Natural killer cell (primary cell): ENCODE data around the gene ISCU. TPM values are rescaled to one million over a fixed set of nuclear protein-coding genes. Genes with fewer than 3 reads are reported as not detected.
A peak's percentile ranks its signal among the peaks of the same experiment; 100 is the strongest.

ENCODE experiments used
- ATAC-seq, 3 donors: fragments of 150-1000 bp in 2 of 3; fragments of 200-7000 bp in 1 of 3; cut with Tn5 transposase; 1 replicate in 1 of 3; 2 replicates in 2 of 3; pipeline ENCODE4 v1.10.0; 2021; ENCODE audit warnings: mild to moderate bottlenecking in 2 of 3, moderate library complexity in 2 of 3
- DNase-seq, 2 donors: peaks; one replicate each; pipeline versions ENCODE4 v3.0.0 to v3.0.0-alpha.2; 2013 to 2021; ENCODE audit warnings: mixed read lengths in 1 of 2
- H3K27ac ChIP-seq: one replicate; pipeline ENCODE4 v1.5.1; 2013; ENCODE audit warnings: mild to moderate bottlenecking, low read length
- H3K27me3 ChIP-seq: one replicate; pipeline ENCODE4 v1.6.1; 2013; ENCODE audit warnings: low read length; ENCODE audit not compliant: control insufficient read depth, insufficient read depth
- H3K36me3 ChIP-seq: one replicate; pipeline ENCODE4 v1.6.1; 2013; ENCODE audit warnings: low read length; ENCODE audit not compliant: control insufficient read depth, insufficient read depth
- H3K4me1 ChIP-seq: one replicate; pipeline ENCODE4 v1.6.1; 2013; ENCODE audit warnings: low read length; ENCODE audit not compliant: control insufficient read depth, insufficient read depth
- H3K4me3 ChIP-seq: one replicate; pipeline ENCODE4 v1.5.1; 2013; ENCODE audit warnings: low read length
- H3K9me3 ChIP-seq: one replicate; pipeline ENCODE4 v1.6.1; 2013; ENCODE audit warnings: low read length; ENCODE audit not compliant: control insufficient read depth, insufficient read depth
- H3K27ac Mint-ChIP-seq, 2 donors: one replicate each; pipeline ENCODE4 v1.8.0; 2022; ENCODE audit warnings: mild to moderate bottlenecking in 2 of 2, mixed read lengths in 2 of 2, moderate library complexity in 1 of 2
- H3K27me3 Mint-ChIP-seq, 2 donors: one replicate each; pipeline ENCODE4 v1.8.0; 2022; ENCODE audit warnings: low read depth in 2 of 2, mixed read lengths in 2 of 2
- H3K36me3 Mint-ChIP-seq: one replicate; pipeline ENCODE4 v1.8.0; 2022; ENCODE audit warnings: mixed read lengths
- H3K4me1 Mint-ChIP-seq, 2 donors: one replicate each; pipeline ENCODE4 v1.8.0; 2022; ENCODE audit warnings: mixed read lengths in 2 of 2
- H3K4me3 Mint-ChIP-seq: one replicate; pipeline ENCODE4 v1.8.0; 2022; ENCODE audit warnings: mild to moderate bottlenecking, moderate library complexity, mixed read lengths
- H3K9me3 Mint-ChIP-seq, 2 donors: one replicate each; pipeline ENCODE4 v1.8.0; 2022; ENCODE audit warnings: mixed read lengths in 2 of 2
- WGBS: methylation state at CpG from one replicate; pipeline ENCODE4 v1.1.7; 2013; ENCODE audit warnings: missing lambda C conversion rate; ENCODE audit not compliant: insufficient coverage; 5-methylcytosine and 5-hydroxymethylcytosine counted together
- intact Hi-C: fragments of 100-400 bp; cut with micrococcal nuclease; formaldehyde crosslinking; loops from one replicate; pipeline ENCODE4 v1.14.2; 2022
- total RNA-seq, 4 donors: library from RNA; stranded (reverse); fragments of 120-200 nt in 1 of 4; gene quantifications; one replicate each; pipeline versions ENCODE4 v1.2.3 to v1.2.4, GENCODE V29; 2013 to 2022
- TF ChIP-seq, protein P1 (sequence below): fragments of 200-600 bp; IDR thresholded peaks from one replicate; pipeline ENCODE4 v1.8.0; 2022; ENCODE audit warnings: antibody characterized with exemption

ISCU gene
- total RNA-seq, 3 donors from 2014 or later (not counting 1 experiment from before 2014, with no cell fraction given), result 86.9 to 103 (median 97.4) TPM

- ATAC-seq (no peak), DNase-seq (no peak)
- Mint-ChIP-seq H3K27ac (peak overlapping the region; percentile 99 to 100), H3K9me3 (no peaks in the 10 kb centered on the region), H3K4me3 (no peak overlapping the region), H3K27me3 (no peaks in the 10 kb centered on the region), H3K36me3 (peaks cover 19% of the 10 kb centered on the region), H3K4me1 (peaks cover 33 to 34% of the 10 kb centered on the region in 2 donors)
- intact Hi-C loops, result loop anchor here (1.0 to 10.0 kb wide), 9 partner anchors 55 to 530 kb away; partner anchors contain the start of genes ALKBH2 and SELPLG
- TF ChIP-seq, protein P1, sequence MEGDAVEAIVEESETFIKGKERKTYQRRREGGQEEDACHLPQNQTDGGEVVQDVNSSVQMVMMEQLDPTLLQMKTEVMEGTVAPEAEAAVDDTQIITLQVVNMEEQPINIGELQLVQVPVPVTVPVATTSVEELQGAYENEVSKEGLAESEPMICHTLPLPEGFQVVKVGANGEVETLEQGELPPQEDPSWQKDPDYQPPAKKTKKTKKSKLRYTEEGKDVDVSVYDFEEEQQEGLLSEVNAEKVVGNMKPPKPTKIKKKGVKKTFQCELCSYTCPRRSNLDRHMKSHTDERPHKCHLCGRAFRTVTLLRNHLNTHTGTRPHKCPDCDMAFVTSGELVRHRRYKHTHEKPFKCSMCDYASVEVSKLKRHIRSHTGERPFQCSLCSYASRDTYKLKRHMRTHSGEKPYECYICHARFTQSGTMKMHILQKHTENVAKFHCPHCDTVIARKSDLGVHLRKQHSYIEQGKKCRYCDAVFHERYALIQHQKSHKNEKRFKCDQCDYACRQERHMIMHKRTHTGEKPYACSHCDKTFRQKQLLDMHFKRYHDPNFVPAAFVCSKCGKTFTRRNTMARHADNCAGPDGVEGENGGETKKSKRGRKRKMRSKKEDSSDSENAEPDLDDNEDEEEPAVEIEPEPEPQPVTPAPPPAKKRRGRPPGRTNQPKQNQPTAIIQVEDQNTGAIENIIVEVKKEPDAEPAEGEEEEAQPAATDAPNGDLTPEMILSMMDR, result no peak
- Histone ChIP-seq H3K27ac (peak overlapping the region; percentile 96), H3K9me3 (no peaks in the 10 kb centered on the region), H3K27me3 (no peaks in the 10 kb centered on the region), H3K4me3 (no peak overlapping the region), H3K4me1 (peaks cover 36% of the 10 kb centered on the region), H3K36me3 (peaks cover 47% of the 10 kb centered on the region)
- WGBS, result no CpG with 5 or more reads among the region's 1 CpG
These were observed 1.4 kb downstream of the ISCU start for GRCh38 chr12:108563804-108564151.

- TF ChIP-seq, protein P1, result no peak
These were observed 2.3 kb downstream of the ISCU start for GRCh38 chr12:108564724-108565123.

GRCh38 chr12:108565146-108565545 lies 2.8 kb downstream of the ISCU start:
- Histone ChIP-seq H3K9me3 (no peaks in the 10 kb centered on the region), H3K4me1 (peaks cover 27% of the 10 kb centered on the region), H3K27me3 (no peaks in the 10 kb centered on the region), H3K36me3 (peaks cover 54% of the 10 kb centered on the region), H3K4me3 (no peak overlapping the region), H3K27ac (no peak overlapping the region)
- H3K4me1 Mint-ChIP-seq, result peaks cover 26 to 27% of the 10 kb centered on the region in 2 donors
- H3K27me3 Mint-ChIP-seq, result no peaks in the 10 kb centered on the region
- 80% methylated on average over 3 of the region's 3 CpGs for WGBS
- no peak for ATAC-seq
- H3K27ac Mint-ChIP-seq, result no peak overlapping the region
- no peak overlapping the region for H3K4me3 Mint-ChIP-seq
- H3K36me3 Mint-ChIP-seq, result peaks cover 25% of the 10 kb centered on the region
- DNase-seq, result no peak
- TF ChIP-seq, protein P1, result no peak
- intact Hi-C loops, result loop anchor here (10.0 kb wide), 1 partner anchor 270 kb away; no protein-coding TSS in a partner anchor
- no peaks in the 10 kb centered on the region for H3K9me3 Mint-ChIP-seq

More at GRCh38 chr12:108564724-108565123, 2.3 kb downstream of the ISCU start:
- ATAC-seq (no peak), DNase-seq (no peak)
- Histone ChIP-seq H3K27ac (no peak overlapping the region), H3K9me3 (no peaks in the 10 kb centered on the region), H3K4me3 (no peak overlapping the region), H3K4me1 (peaks cover 29% of the 10 kb centered on the region), H3K36me3 (peaks cover 54% of the 10 kb centered on the region), H3K27me3 (no peaks in the 10 kb centered on the region)
- H3K4me3 Mint-ChIP-seq, result no peak overlapping the region
- H3K27me3 Mint-ChIP-seq, result no peaks in the 10 kb centered on the region
- no peak overlapping the region for H3K27ac Mint-ChIP-seq
- H3K36me3 Mint-ChIP-seq, result peaks cover 25% of the 10 kb centered on the region
- no peaks in the 10 kb centered on the region for H3K9me3 Mint-ChIP-seq
- peaks cover 31 to 32% of the 10 kb centered on the region in 2 donors for H3K4me1 Mint-ChIP-seq
- intact Hi-C loops, result loop anchor here (5.0 to 10.0 kb wide), 2 partner anchors 68 to 270 kb away; partner anchors contain the start of gene SELPLG

DNA sequence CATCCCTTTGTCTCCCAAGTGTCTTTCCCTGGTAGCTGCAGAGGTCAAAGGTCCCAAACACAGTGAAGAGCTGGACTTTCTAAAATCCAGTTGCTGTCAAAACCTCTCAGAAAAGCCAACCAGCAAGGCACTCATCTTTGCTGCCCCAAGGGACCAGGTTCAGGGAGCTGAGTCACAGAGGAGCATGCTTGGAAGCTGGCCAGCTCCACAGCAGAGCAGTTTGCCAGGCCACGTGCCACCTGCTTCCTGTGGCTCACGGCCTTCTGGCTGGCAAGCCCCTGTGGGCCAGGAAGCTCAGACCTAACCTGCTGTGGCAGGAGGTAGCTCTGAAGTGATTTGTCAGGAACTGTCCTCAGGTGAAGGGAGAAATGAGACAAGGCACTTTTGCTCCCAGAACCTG lies 3.6 kb downstream of the ISCU start:
- WGBS, result 4% methylated on average over 2 of the region's 2 CpGs
- peak overlapping the region in 1 of 2 donors; percentile 27 for H3K27ac Mint-ChIP-seq
- Histone ChIP-seq H3K36me3 (peaks cover 54% of the 10 kb centered on the region), H3K9me3 (no peaks in the 10 kb centered on the region), H3K27me3 (no peaks in the 10 kb centered on the region), H3K27ac (no peak overlapping the region), H3K4me1 (peaks cover 23% of the 10 kb centered on the region), H3K4me3 (no peak overlapping the region)
- ATAC-seq (no peak), DNase-seq (peak in 1 of 2 donors; percentile 80)
- H3K36me3 Mint-ChIP-seq, result peaks cover 25% of the 10 kb centered on the region
- H3K9me3 Mint-ChIP-seq, result no peaks in the 10 kb centered on the region
- intact Hi-C loops, result loop anchor here (10.0 kb wide), 1 partner anchor 269 kb away; no protein-coding TSS in a partner anchor
- no peak overlapping the region for H3K4me3 Mint-ChIP-seq
- peaks cover 19% of the 10 kb centered on the region in 2 donors for H3K4me1 Mint-ChIP-seq
- no peaks in the 10 kb centered on the region for H3K27me3 Mint-ChIP-seq
- TF ChIP-seq, protein P1, result no peak
